ENCODE results near the gene F12. TPM values are rescaled to one million over a fixed set of nuclear protein-coding genes. Genes with fewer than 3 reads are reported as not detected.

F12 gene
- total RNA-seq, 1 donor from 2014 or later, result not detected

DNA sequence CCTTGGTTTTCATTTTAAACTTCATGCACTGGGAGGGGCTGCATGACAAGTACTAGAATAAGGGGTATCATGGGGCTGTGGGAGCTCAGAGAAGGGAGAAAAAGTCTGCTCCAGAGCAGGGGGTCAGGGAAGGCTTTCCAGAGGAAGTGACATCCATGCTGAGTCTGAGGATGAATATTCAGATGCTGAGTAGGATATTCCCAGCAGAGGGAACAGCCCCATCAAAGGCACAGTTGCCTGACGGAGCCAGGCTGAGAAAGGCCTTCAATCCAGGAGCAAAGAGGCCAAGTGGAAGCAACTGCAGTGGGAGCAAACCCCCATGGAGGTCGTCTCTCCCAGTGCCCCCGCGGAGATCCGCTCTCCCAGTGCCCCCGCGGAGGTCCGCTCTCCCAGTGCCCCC lies 13.3 kb downstream of the F12 start:
- TF ChIP-seq, protein P1, sequence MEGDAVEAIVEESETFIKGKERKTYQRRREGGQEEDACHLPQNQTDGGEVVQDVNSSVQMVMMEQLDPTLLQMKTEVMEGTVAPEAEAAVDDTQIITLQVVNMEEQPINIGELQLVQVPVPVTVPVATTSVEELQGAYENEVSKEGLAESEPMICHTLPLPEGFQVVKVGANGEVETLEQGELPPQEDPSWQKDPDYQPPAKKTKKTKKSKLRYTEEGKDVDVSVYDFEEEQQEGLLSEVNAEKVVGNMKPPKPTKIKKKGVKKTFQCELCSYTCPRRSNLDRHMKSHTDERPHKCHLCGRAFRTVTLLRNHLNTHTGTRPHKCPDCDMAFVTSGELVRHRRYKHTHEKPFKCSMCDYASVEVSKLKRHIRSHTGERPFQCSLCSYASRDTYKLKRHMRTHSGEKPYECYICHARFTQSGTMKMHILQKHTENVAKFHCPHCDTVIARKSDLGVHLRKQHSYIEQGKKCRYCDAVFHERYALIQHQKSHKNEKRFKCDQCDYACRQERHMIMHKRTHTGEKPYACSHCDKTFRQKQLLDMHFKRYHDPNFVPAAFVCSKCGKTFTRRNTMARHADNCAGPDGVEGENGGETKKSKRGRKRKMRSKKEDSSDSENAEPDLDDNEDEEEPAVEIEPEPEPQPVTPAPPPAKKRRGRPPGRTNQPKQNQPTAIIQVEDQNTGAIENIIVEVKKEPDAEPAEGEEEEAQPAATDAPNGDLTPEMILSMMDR (IDR thresholded peaks at IDR 0.05), result no peak
- TF ChIP-seq EZH2phosphoT487 (IDR thresholded peaks at IDR 0.05), result no peak
- no peak for TF ChIP-seq EZH2 (IDR thresholded peaks at IDR 0.05)
- no peak overlapping the region for H3K27ac ChIP-seq
- H3K4me1 ChIP-seq, result no peaks in the 10 kb centered on the region
- no peak overlapping the region for H2AFZ ChIP-seq (replicated peaks)
- Mint-ChIP-seq H3K36me3 (no peaks in the 10 kb centered on the region), H3K27me3 (ENCODE audit: insufficient read depth, low read depth) (peaks cover 6% of the 10 kb centered on the region), H3K27ac (no peak overlapping the region), H3K9me3 (no peaks in the 10 kb centered on the region), H3K4me3 (no peak overlapping the region), H3K4me1 (peaks cover 7% of the 10 kb centered on the region)
- H3K4me2 ChIP-seq, result no peak overlapping the region
- no peaks in the 10 kb centered on the region for H4K20me1 ChIP-seq (ENCODE audit: low read depth)
- H3K4me3 ChIP-seq, result no peak overlapping the region
- peaks cover 17% of the 10 kb centered on the region for H3K27me3 ChIP-seq
- no peaks in the 10 kb centered on the region for H3K36me3 ChIP-seq
- H3F3A ChIP-seq (ENCODE audit: low read depth), result no peaks in the 10 kb centered on the region
- H3K9me3 ChIP-seq (ENCODE audit: low read depth), result no peaks in the 10 kb centered on the region
- H3K9ac ChIP-seq, result no peak overlapping the region
- DNase-seq (ENCODE audit: low spot score), result no peak
- no peaks in the 10 kb centered on the region for H3K79me2 ChIP-seq (ENCODE audit: low read depth)

DNA sequence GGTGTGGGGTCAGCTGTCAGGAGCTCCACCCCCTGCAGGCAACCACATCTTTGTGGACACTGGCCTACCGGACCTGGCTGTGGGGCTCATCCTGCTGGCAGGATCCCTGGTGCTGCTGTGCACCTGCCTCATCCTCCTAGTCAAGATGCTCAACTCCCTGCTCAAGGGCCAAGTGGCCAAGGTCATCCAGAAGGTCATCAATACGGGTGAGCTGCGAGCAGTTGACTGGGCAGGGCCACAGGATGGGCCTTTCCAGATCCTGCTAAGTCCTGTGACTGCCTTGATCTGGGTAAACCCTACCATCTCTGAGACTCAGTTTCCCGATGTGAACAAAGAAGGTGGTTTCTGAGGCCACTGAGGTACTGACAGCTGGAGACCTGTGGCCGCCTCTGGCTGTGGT lies 15.4 kb downstream of the F12 start:
- Histone ChIP-seq H3K36me3 (no peaks in the 10 kb centered on the region), H3K27me3 (peaks cover 21% of the 10 kb centered on the region), H3K4me1 (no peaks in the 10 kb centered on the region), H4K20me1 (ENCODE audit: low read depth) (no peaks in the 10 kb centered on the region), H3F3A (ENCODE audit: low read depth) (no peaks in the 10 kb centered on the region), H3K9ac (no peak overlapping the region), H3K9me3 (ENCODE audit: low read depth) (no peaks in the 10 kb centered on the region), H3K79me2 (ENCODE audit: low read depth) (no peaks in the 10 kb centered on the region), H2AFZ (replicated peaks) (no peak overlapping the region), H3K4me2 (no peak overlapping the region), H3K27ac (no peak overlapping the region), H3K4me3 (no peak overlapping the region)
- Mint-ChIP-seq H3K36me3 (no peaks in the 10 kb centered on the region), H3K4me1 (peaks cover 25% of the 10 kb centered on the region), H3K27me3 (ENCODE audit: insufficient read depth, low read depth) (peaks cover 3% of the 10 kb centered on the region), H3K4me3 (no peak overlapping the region), H3K27ac (no peak overlapping the region), H3K9me3 (no peaks in the 10 kb centered on the region)
- no peak for TF ChIP-seq EZH2 (IDR thresholded peaks at IDR 0.05)
- TF ChIP-seq, protein P1 (IDR thresholded peaks at IDR 0.05), result no peak
- TF ChIP-seq EZH2phosphoT487 (IDR thresholded peaks at IDR 0.05), result no peak
- DNase-seq (ENCODE audit: low spot score), result no peak

DNA sequence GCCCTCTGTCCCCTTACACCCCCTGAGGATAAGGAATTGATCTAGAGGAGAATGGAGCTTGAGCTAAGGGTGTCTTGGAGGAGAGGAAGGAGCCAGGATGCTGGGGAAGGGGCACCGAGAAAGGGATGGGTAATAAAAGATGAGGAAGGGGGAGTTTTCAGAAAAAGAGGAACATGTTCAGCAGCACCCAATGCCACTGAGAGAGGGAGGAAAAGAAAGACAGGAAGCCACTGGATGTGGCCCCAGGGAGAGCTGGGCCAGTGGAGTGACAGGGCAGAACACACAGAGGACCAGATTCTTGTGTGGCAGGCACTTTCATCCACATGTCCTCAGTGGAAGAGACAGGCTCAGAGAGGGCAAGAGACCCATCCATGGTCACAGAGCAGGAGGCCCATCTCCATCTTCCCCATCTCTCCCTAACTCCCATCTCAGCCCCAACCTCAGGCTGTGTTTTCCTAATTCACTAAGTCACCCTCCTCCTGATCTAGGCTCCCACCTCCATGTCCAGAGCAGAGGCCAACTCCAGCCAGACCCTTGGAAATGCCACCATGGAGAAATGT lies 16.1 kb downstream of the F12 start:
- no peaks in the 10 kb centered on the region for H3K79me2 ChIP-seq (ENCODE audit: low read depth)
- H3K4me1 ChIP-seq, result no peaks in the 10 kb centered on the region
- DNase-seq (ENCODE audit: low spot score), result no peak
- H3K9ac ChIP-seq, result no peak overlapping the region
- TF ChIP-seq, protein P1 (IDR thresholded peaks at IDR 0.05), result no peak
- no peak for TF ChIP-seq EZH2phosphoT487 (IDR thresholded peaks at IDR 0.05)
- TF ChIP-seq EZH2 (IDR thresholded peaks at IDR 0.05), result no peak
- H3K27me3 ChIP-seq, result peaks cover 26% of the 10 kb centered on the region
- no peak overlapping the region for H2AFZ ChIP-seq (replicated peaks)
- Mint-ChIP-seq H3K4me1 (peaks cover 32% of the 10 kb centered on the region), H3K4me3 (no peak overlapping the region), H3K27ac (no peak overlapping the region), H3K27me3 (ENCODE audit: insufficient read depth, low read depth) (peaks cover 3% of the 10 kb centered on the region), H3K9me3 (no peaks in the 10 kb centered on the region), H3K36me3 (no peaks in the 10 kb centered on the region)
- H3K36me3 ChIP-seq, result no peaks in the 10 kb centered on the region
- H3K27ac ChIP-seq, result no peak overlapping the region
- no peaks in the 10 kb centered on the region for H3F3A ChIP-seq (ENCODE audit: low read depth)
- H3K4me2 ChIP-seq, result no peak overlapping the region
- H4K20me1 ChIP-seq (ENCODE audit: low read depth), result no peaks in the 10 kb centered on the region
- no peaks in the 10 kb centered on the region for H3K9me3 ChIP-seq (ENCODE audit: low read depth)
- no peak overlapping the region for H3K4me3 ChIP-seq

Measured in neural progenitor cell (in vitro differentiated cells).